Measurements from ENCODE around the gene NUDT2.
"Not testable (repeated sequence)": the region's sequence is repeated elsewhere in the genome, so short reads cannot be mapped to it uniquely, and the experiment has no call there.

NUDT2 gene

DNA sequence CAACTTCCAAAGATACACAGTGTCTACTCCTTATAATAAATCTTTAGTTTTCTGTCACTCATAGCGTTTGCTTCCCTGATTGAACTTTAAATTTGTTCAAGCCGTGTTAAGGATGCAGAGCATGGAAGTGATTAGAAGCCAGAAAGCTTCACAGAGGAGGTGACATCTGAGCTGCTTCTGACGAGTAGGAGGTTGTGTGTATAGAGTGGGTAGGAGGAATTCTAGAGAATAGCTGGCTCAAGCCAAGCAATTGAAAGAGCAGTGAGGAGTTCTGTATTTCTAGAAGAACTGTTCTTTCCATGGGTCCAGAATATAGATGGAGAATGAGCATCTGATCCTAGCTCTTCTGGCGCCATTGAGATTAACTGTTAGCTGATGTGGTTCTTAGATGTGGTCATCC, 6.0 kb downstream of the NUDT2 start:
- no peak overlapping the region for H3K9ac ChIP-seq
- H3K79me2 ChIP-seq (ENCODE audit: insufficient read depth, low read depth), result no peaks in the 10 kb centered on the region; the same call in 1 of the 2 replicates

DNA sequence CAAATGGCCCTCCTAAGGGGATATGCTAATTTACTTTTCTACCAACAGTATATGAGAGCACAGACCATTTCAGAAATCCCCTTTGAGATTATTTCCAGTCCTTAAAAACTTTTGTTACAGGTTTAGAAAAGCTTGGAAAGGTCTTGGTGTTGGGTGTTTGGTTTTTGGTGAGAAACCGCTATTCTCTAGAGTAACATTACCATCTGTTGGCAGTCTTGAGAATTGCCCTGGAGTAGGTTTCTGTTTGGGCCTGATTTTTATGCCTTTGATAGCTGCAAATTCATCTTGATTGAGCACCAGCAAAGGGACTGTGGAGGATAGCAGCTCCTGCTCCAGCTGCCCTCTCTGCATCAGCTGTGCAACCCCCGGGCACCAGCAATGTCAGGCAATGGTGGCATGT, 8.0 kb downstream of the NUDT2 start:
- peaks cover 4% of the 10 kb centered on the region for H3K4me1 ChIP-seq (ENCODE audit: low read depth, poor library complexity, severe bottlenecking)
- no peaks in the 10 kb centered on the region for H3K79me2 ChIP-seq (ENCODE audit: insufficient read depth, low read depth)
- TF ChIP-seq CTCF (conservative IDR thresholded peaks at IDR 0.05; ENCODE audit: low read depth, low read length), result 0 out of 2 replicates have a peak, but pooled peaks have one; percentile 13
- no peak overlapping the region for H3K4me3 ChIP-seq (IDR thresholded peaks at IDR 0.05; ENCODE audit: insufficient read depth, low read depth, low read length)
- H2AFZ ChIP-seq (ENCODE audit: low read depth), result no peak overlapping the region
- H4K20me1 ChIP-seq (ENCODE audit: insufficient read depth), result no peaks in the 10 kb centered on the region
- H3K4me2 ChIP-seq, result no peak overlapping the region
- no peak overlapping the region for H3K9ac ChIP-seq
- H3K27me3 ChIP-seq (ENCODE audit: insufficient read depth, low read depth), result no peaks in the 10 kb centered on the region
- no peak overlapping the region for H3K27ac ChIP-seq
- H3K36me3 ChIP-seq (ENCODE audit: insufficient read depth), result no peaks in the 10 kb centered on the region

More for the DNA sequence above, 6.0 kb downstream of the NUDT2 start:
- Histone ChIP-seq H3K4me1 (ENCODE audit: low read depth, poor library complexity, severe bottlenecking) (peaks cover 4% of the 10 kb centered on the region), H3K36me3 (ENCODE audit: insufficient read depth) (no peaks in the 10 kb centered on the region), H3K4me2 (no peak overlapping the region), H4K20me1 (ENCODE audit: insufficient read depth) (no peaks in the 10 kb centered on the region), H2AFZ (ENCODE audit: low read depth) (no peak overlapping the region), H3K4me3 (IDR thresholded peaks at IDR 0.05; ENCODE audit: insufficient read depth, low read depth, low read length) (no peak overlapping the region), H3K27me3 (ENCODE audit: insufficient read depth, low read depth) (no peaks in the 10 kb centered on the region), H3K27ac (no peak overlapping the region)
- TF ChIP-seq CTCF (conservative IDR thresholded peaks at IDR 0.05; ENCODE audit: low read depth, low read length), result no peak

GRCh38 chr9:34338079-34338478, 8.7 kb downstream of the NUDT2 start:
- not testable (repeated sequence) for H2AFZ ChIP-seq (ENCODE audit: low read depth); H4K20me1 ChIP-seq (ENCODE audit: insufficient read depth); H3K9ac ChIP-seq; H3K4me3 ChIP-seq (IDR thresholded peaks at IDR 0.05; ENCODE audit: insufficient read depth, low read depth, low read length); H3K79me2 ChIP-seq (ENCODE audit: insufficient read depth, low read depth); H3K27ac ChIP-seq; H3K27me3 ChIP-seq (ENCODE audit: insufficient read depth, low read depth); H3K36me3 ChIP-seq (ENCODE audit: insufficient read depth); H3K4me1 ChIP-seq (ENCODE audit: low read depth, poor library complexity, severe bottlenecking); H3K4me2 ChIP-seq

- Histone ChIP-seq H3K27me3 (ENCODE audit: insufficient read depth, low read depth) (no peaks in the 10 kb centered on the region), H3K79me2 (ENCODE audit: insufficient read depth, low read depth) (no peaks in the 10 kb centered on the region), H3K4me3 (IDR thresholded peaks at IDR 0.05; ENCODE audit: insufficient read depth, low read depth, low read length) (no peak overlapping the region), H3K36me3 (ENCODE audit: insufficient read depth) (no peaks in the 10 kb centered on the region), H3K9ac (no peak overlapping the region), H4K20me1 (ENCODE audit: insufficient read depth) (no peaks in the 10 kb centered on the region), H2AFZ (ENCODE audit: low read depth) (no peak overlapping the region), H3K4me2 (no peak overlapping the region), H3K27ac (no peak overlapping the region), H3K4me1 (ENCODE audit: low read depth, poor library complexity, severe bottlenecking) (no peaks in the 10 kb centered on the region)
- no peak for TF ChIP-seq CTCF (conservative IDR thresholded peaks at IDR 0.05; ENCODE audit: low read depth, low read length)
Measured at GRCh38 chr9:34338665-34339385, 9.5 kb downstream of the NUDT2 start.

DNA sequence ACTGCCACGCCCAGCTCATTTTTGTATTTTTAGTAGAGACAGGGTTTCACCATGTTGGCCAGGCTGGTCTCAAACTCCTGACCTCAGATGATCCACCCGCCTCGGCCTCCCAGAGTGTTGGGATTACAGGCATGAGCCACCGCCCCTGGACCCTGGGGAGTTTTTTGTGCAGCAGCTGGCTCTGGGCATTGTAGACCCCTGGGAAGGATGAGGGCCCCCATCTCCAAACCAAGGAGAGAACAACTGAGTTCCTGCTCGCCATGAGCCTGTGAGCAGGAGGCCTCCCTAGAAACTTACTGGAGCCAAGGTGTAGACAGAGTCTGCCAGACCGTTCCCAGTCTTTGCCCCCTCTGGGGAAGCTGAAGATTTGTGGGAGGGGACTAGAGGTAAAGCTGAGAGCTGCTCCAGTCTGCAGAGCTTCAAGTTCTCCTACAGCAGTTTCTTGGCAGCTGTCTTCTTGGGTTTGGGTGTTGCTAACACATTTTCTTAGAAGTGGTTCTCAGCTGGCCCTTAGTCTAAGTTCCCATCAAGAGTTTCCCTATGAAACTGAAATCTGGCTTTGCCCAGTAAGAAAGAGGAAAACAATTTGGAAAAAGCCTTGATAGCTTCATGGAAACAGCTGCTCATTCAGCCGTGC, 12.4 kb downstream of the NUDT2 start:
- Histone ChIP-seq H3K36me3 (ENCODE audit: insufficient read depth) (no peaks in the 10 kb centered on the region), H4K20me1 (ENCODE audit: insufficient read depth) (no peaks in the 10 kb centered on the region)
- no peak for TF ChIP-seq CTCF (conservative IDR thresholded peaks at IDR 0.05; ENCODE audit: low read depth, low read length)

More for the DNA sequence above, 12.4 kb downstream of the NUDT2 start:
- no peak overlapping the region for H3K9ac ChIP-seq
- no peaks in the 10 kb centered on the region for H3K79me2 ChIP-seq (ENCODE audit: insufficient read depth, low read depth)
- H2AFZ ChIP-seq (ENCODE audit: low read depth), result no peak overlapping the region
- no peak overlapping the region for H3K4me2 ChIP-seq
- H3K27me3 ChIP-seq (ENCODE audit: insufficient read depth, low read depth), result no peaks in the 10 kb centered on the region
- H3K27ac ChIP-seq, result no peak overlapping the region
- no peak overlapping the region for H3K4me3 ChIP-seq (IDR thresholded peaks at IDR 0.05; ENCODE audit: insufficient read depth, low read depth, low read length)
- peaks cover 2% of the 10 kb centered on the region for H3K4me1 ChIP-seq (ENCODE audit: low read depth, poor library complexity, severe bottlenecking)
